ENCODE data around the gene TSPAN32.
"Not testable (repeated sequence)": the region's sequence is repeated elsewhere in the genome, so short reads cannot be mapped to it uniquely, and the experiment has no call there.

TSPAN32 gene

DNA sequence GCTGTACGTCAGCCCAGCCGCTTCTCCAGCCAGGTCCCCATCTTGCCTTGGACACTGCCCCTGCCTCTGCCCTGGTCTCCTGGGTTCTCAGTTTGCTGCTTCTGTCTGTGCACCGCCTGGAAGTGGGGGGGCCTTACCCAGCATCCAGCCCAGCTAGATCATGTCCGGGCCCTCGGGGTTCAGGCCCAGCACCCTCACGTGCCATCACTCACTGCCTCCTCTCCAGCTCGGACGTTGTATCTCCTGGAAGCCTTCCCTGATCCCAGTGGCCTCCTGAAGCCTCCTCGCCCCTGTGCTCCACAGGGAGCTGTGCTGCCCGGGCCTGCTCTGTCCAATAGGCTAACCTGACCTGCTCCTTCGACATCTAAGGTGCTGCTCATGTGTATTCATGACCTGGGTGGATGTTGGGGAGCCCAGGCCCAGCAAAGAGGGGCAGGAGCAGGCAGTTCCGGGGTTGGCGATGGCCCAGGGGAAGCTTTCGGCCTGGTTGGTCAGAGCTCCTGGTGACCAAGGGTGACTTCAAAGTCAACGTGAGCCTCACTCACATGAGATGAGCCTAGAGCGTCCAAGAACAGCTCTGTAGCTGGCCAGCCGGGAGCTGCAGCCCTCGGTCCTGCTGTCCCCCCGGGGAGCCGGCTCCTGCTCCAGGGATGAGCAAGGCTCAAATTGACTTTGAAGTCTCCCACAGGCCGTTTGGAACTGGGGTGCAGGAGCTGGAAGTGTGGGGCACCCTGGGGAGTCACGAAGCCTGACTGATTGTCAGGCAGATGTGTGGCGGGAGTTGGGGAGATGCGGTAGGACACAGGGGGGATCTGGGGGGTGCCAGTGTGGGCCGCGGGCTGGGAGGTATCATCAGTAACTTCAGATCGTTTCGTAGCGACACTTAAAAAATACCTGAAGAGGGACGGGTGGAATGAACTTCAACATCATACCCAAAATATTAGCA lies 26.2 kb upstream of the TSPAN32 start:
- no peaks in the 10 kb centered on the region for H3K36me3 ChIP-seq (ENCODE audit: insufficient read depth, low read length)
- no peaks in the 10 kb centered on the region for H3K4me1 ChIP-seq (ENCODE audit: insufficient read depth, low read length)
- H3K9ac ChIP-seq (ENCODE audit: low read length): no peak overlapping the region
- H3K27ac ChIP-seq (ENCODE audit: low read depth, low read length): no peak overlapping the region
- peaks cover 0 to 22% of the 10 kb centered on the region in 2 donors for H3K27me3 ChIP-seq (ENCODE audit: control insufficient read depth in 1 of 2, insufficient read depth in 2 of 2, low read length in 2 of 2)
- no peaks in the 10 kb centered on the region for H3K9me3 ChIP-seq (ENCODE audit: low read length)
- H3K4me3 ChIP-seq (ENCODE audit: low read depth in 1 of 2, low read length in 2 of 2): no peak overlapping the region

DNA sequence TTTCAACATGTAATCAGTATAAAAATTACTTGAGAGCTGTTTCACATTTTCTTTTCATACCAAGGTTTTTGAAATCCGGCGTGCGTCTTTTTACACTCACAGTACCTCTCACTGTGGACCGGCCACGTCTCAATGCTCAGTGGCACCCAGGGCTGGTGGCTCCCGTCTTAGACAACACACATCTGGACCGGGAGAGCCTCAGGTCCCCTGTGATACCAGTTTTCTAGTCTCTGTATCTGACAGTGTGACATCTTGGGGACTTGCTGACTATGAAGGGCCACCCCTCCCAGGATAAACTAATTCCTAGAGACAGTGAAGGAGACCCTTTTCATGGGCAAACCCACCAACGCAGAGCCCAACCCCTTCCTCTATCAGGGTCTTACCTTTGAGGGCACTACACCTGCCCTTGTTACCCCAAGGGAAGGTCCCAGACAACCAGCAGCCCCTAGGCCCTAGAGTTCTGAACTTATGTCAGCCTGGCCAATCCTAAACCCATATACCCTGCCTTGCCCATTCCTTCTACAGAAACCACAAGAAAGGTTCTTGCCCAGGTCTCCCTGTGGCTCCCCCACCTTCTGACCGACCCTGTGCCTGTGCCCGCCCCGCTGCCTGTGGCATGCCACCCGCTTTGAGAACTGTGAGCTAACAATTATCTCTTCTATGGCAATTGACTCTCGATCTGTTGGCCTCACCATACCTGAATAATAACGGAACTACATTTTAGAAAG lies 25.4 kb upstream of the TSPAN32 start:
- no peaks in the 10 kb centered on the region for H3K4me1 ChIP-seq (ENCODE audit: insufficient read depth, low read length)
- no peak overlapping the region for H3K9ac ChIP-seq (ENCODE audit: low read length)
- no peak overlapping the region for H3K4me3 ChIP-seq (ENCODE audit: low read depth in 1 of 2, low read length in 2 of 2)
- no peaks in the 10 kb centered on the region for H3K9me3 ChIP-seq (ENCODE audit: low read length)
- H3K27me3 ChIP-seq (ENCODE audit: control insufficient read depth in 1 of 2, insufficient read depth in 2 of 2, low read length in 2 of 2): peaks cover 0 to 13% of the 10 kb centered on the region in 2 donors
- no peak overlapping the region for H3K27ac ChIP-seq (ENCODE audit: low read depth, low read length)
- H3K36me3 ChIP-seq (ENCODE audit: insufficient read depth, low read length): no peaks in the 10 kb centered on the region

DNA sequence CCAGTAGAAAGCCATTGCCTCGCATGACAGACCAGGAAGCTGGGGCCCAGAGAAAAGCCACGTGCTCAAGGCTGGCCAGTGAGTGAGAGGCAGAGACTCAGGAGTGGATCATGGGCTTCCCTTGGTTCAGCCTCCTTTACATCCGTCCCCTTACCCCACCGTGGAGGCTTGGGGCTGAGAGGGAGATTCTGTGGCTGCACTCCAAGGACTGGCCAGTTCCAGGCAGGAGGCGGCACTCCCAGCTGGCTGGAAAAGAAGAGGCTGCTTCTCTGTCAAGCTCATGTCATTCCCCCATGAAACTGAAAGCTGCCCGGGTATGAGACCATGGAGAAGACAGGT lies 24.8 kb upstream of the TSPAN32 start:
- Histone ChIP-seq H3K27ac (ENCODE audit: low read depth, low read length) (no peak overlapping the region), H3K27me3 (ENCODE audit: control insufficient read depth in 1 of 2, insufficient read depth in 2 of 2, low read length in 2 of 2) (peaks cover 0 to 8% of the 10 kb centered on the region in 2 donors), H3K9ac (ENCODE audit: low read length) (no peak overlapping the region), H3K4me3 (ENCODE audit: low read depth in 1 of 2, low read length in 2 of 2) (no peak overlapping the region), H3K36me3 (ENCODE audit: insufficient read depth, low read length) (no peaks in the 10 kb centered on the region), H3K4me1 (ENCODE audit: insufficient read depth, low read length) (no peaks in the 10 kb centered on the region), H3K9me3 (ENCODE audit: low read length) (no peaks in the 10 kb centered on the region)

DNA sequence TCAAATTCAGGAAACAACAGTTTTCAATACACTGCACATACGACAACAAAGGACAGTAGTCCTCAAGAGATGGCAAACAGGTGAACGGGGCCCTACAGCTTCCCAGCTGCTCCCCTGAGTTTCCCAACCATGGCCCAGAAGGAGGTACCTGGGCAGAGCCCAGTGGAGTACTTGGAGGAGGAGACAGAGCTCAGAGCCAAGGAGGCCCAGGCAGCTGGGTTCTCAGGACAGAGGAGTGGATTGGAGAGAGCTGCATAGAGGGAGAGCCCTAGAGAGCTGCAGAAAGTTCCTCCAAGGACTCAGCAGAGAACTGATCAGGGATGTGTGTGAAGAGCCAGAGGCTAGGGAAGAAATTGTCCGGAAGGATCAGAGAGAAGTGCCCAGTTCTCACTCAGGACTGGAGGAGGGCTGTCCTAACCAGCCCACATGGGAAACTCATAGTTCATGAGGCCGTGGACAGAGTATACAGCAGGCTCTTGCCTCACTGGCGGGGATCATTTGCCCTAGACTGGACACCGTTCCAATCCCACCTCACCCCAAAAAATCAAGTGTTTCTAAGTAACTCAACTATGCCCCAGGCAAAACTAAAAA lies 23.8 kb upstream of the TSPAN32 start:
- no peaks in the 10 kb centered on the region for H3K36me3 ChIP-seq (ENCODE audit: insufficient read depth, low read length)
- H3K9ac ChIP-seq (ENCODE audit: low read length): no peak overlapping the region
- no peak overlapping the region for H3K4me3 ChIP-seq (ENCODE audit: low read depth in 1 of 2, low read length in 2 of 2)
- peaks cover 0 to 5% of the 10 kb centered on the region in 2 donors for H3K27me3 ChIP-seq (ENCODE audit: control insufficient read depth in 1 of 2, insufficient read depth in 2 of 2, low read length in 2 of 2)
- no peaks in the 10 kb centered on the region for H3K9me3 ChIP-seq (ENCODE audit: low read length)
- no peaks in the 10 kb centered on the region for H3K4me1 ChIP-seq (ENCODE audit: insufficient read depth, low read length)
- no peak overlapping the region for H3K27ac ChIP-seq (ENCODE audit: low read depth, low read length)

DNA sequence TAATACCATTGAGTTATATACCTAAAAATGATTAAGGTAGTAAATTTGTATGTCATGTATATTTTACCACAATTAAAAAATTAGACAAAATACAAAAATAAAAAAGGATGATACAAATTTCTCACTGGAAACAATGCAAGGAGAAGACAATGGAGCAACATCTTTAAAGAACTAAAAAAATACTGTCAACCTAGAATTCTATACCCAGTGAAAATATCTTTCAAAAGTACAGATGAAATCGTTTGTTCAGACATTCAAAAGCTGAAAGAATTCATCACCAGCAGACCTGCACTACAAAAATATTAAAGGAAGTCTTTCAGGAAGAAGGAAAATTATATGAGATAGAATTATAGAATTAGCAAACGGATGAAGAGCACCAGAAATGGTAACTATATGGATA lies 21.6 kb upstream of the TSPAN32 start:
- Histone ChIP-seq H3K4me1 (ENCODE audit: insufficient read depth, low read length) (no peaks in the 10 kb centered on the region), H3K27ac (ENCODE audit: low read depth, low read length) (no peak overlapping the region), H3K4me3 (ENCODE audit: low read depth in 1 of 2, low read length in 2 of 2) (no peak overlapping the region), H3K9ac (ENCODE audit: low read length) (no peak overlapping the region), H3K27me3 (ENCODE audit: control insufficient read depth in 1 of 2, insufficient read depth in 2 of 2, low read length in 2 of 2) (peaks cover 0 to 5% of the 10 kb centered on the region in 2 donors), H3K9me3 (ENCODE audit: low read length) (no peaks in the 10 kb centered on the region), H3K36me3 (ENCODE audit: insufficient read depth, low read length) (no peaks in the 10 kb centered on the region)

DNA sequence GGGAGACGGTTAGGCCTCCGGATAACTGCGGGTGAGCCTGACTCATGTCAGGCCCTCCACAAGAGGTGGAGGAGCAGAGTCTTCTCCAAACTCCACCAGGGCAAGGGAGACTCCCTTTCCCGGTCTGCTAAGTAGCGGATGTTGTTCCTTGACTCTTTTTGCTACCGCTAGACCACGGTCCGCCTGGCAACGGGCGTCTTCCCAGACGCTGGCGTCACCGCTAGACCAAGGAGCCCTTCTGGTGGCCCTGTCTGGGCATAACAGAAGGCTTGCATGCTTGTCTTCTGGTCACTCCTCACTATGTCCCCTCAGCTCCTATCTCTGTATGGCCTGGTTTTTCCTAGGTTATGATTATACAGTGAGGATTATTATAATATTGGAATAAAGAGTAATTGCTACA lies 15.5 kb upstream of the TSPAN32 start:
- H3K27me3 ChIP-seq (ENCODE audit: control insufficient read depth in 1 of 2, insufficient read depth in 2 of 2, low read length in 2 of 2); H3K27ac ChIP-seq (ENCODE audit: low read depth, low read length); H3K9ac ChIP-seq (ENCODE audit: low read length); H3K36me3 ChIP-seq (ENCODE audit: insufficient read depth, low read length); H3K4me1 ChIP-seq (ENCODE audit: insufficient read depth, low read length); H3K4me3 ChIP-seq (ENCODE audit: low read depth in 1 of 2, low read length in 2 of 2); H3K9me3 ChIP-seq (ENCODE audit: low read length): not testable (repeated sequence)

DNA sequence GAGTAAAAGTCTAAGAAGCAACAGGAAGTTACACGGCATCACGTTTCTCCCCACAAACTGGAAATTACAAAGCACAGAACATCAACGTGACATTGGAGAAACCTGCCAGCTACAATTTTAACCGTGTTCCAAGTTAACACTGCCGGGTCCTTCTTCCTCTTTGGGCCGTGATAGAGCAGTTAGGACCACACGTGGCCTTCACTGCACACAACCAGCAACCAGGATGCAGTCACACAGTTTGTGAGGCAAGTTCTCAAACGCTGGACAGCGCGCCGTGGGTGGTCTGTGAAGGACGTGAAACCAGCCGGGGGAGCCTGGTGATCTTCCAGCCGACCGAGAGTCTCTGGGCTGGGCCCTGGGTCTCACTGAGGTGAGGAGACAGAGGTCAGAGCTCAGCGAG lies 14.7 kb upstream of the TSPAN32 start:
- no peak overlapping the region for H3K9ac ChIP-seq (ENCODE audit: low read length)
- no peak overlapping the region for H3K27ac ChIP-seq (ENCODE audit: low read depth, low read length)

DNA sequence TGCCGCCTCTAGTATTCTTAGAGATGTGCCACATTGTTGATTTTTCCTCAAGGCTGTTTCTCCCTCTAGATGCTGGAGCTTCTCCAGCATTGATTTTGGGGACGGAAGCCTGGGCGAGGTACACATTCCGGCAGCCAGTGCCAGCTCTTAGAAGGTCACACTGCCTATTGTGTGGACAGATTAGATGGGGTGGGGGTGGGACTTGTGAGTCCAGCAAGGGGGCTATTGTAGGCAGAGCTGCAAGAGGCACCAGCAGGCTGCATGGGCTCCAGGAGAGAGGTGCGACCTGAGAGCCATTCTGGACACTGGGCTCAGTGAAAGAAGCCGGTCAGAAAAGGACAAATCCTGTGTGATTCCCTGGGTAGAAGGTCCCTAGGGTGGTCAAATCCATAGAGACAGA lies 12.5 kb upstream of the TSPAN32 start:
- no peaks in the 10 kb centered on the region for H3K9me3 ChIP-seq (ENCODE audit: low read length)
- peaks cover 0 to 9% of the 10 kb centered on the region in 2 donors for H3K27me3 ChIP-seq (ENCODE audit: control insufficient read depth in 1 of 2, insufficient read depth in 2 of 2, low read length in 2 of 2)
- H3K36me3 ChIP-seq (ENCODE audit: insufficient read depth, low read length): no peaks in the 10 kb centered on the region
- no peak overlapping the region for H3K27ac ChIP-seq (ENCODE audit: low read depth, low read length)
- H3K9ac ChIP-seq (ENCODE audit: low read length): no peak overlapping the region
- peaks cover 7% of the 10 kb centered on the region for H3K4me1 ChIP-seq (ENCODE audit: insufficient read depth, low read length)
- no peak overlapping the region for H3K4me3 ChIP-seq (ENCODE audit: low read depth in 1 of 2, low read length in 2 of 2)

More for the DNA sequence above, 14.7 kb upstream of the TSPAN32 start:
- Histone ChIP-seq H3K4me1 (ENCODE audit: insufficient read depth, low read length) (peaks cover 7% of the 10 kb centered on the region), H3K36me3 (ENCODE audit: insufficient read depth, low read length) (no peaks in the 10 kb centered on the region), H3K27me3 (ENCODE audit: control insufficient read depth in 1 of 2, insufficient read depth in 2 of 2, low read length in 2 of 2) (peaks cover 0 to 9% of the 10 kb centered on the region in 2 donors), H3K4me3 (ENCODE audit: low read depth in 1 of 2, low read length in 2 of 2) (no peak overlapping the region), H3K9me3 (ENCODE audit: low read length) (no peaks in the 10 kb centered on the region)

DNA sequence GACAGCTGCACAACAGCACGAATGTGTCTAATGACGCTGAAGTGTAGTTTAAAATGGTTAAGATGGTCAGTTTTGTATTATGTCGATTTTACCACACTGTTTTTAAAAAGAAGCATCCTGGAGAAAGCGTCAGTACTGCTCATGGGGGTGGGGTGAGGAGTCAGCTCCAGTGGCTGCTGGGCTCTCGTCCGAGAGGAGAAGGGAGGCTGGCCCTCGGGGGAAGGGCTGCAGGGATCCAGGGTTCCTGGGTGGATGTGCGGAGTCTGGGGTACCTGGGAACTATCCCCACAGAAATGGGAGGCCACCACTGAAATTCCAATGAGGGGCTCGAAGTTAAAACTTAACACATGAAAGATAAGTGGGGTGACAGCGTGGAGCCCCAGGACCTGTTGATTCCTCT lies 12.0 kb upstream of the TSPAN32 start:
- no peak overlapping the region for H3K4me3 ChIP-seq (ENCODE audit: low read depth in 1 of 2, low read length in 2 of 2)
- no peaks in the 10 kb centered on the region for H3K36me3 ChIP-seq (ENCODE audit: insufficient read depth, low read length)
- H3K27me3 ChIP-seq (ENCODE audit: control insufficient read depth in 1 of 2, insufficient read depth in 2 of 2, low read length in 2 of 2): peaks cover 0 to 9% of the 10 kb centered on the region in 2 donors
- H3K9me3 ChIP-seq (ENCODE audit: low read length): no peaks in the 10 kb centered on the region
- no peak overlapping the region for H3K27ac ChIP-seq (ENCODE audit: low read depth, low read length)
- peaks cover 7% of the 10 kb centered on the region for H3K4me1 ChIP-seq (ENCODE audit: insufficient read depth, low read length)
- no peak overlapping the region for H3K9ac ChIP-seq (ENCODE audit: low read length)

DNA sequence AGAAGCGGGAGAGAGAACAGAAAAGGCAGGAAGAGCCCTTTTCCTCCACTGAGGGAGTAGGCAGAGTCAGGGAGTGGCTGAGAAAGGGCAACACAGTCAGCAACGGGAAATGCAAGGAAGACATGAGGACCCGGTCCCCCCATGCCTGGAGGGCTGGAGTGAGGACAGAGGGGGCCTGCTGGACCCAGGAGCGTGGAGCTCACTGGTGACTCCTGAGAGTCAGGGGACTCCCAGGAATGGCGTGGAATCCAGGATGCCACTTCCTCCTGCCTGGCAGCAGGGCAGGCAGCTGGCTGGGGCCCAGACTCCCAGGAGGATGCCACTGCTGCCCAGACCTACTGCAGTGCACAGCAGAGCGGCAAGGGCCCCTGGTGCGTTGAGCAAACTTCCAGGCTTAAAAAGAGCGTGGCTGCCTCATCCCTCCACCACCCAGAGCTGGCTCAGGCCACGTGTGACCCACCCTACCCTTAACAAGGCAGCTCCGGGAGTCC lies 11.4 kb upstream of the TSPAN32 start:
- Histone ChIP-seq H3K4me1 (ENCODE audit: insufficient read depth, low read length) (peaks cover 7% of the 10 kb centered on the region), H3K4me3 (ENCODE audit: low read depth in 1 of 2, low read length in 2 of 2) (no peak overlapping the region), H3K9ac (ENCODE audit: low read length) (no peak overlapping the region), H3K27ac (ENCODE audit: low read depth, low read length) (no peak overlapping the region), H3K9me3 (ENCODE audit: low read length) (no peaks in the 10 kb centered on the region), H3K27me3 (ENCODE audit: control insufficient read depth in 1 of 2, insufficient read depth in 2 of 2, low read length in 2 of 2) (peaks cover 0 to 9% of the 10 kb centered on the region in 2 donors), H3K36me3 (ENCODE audit: insufficient read depth, low read length) (no peaks in the 10 kb centered on the region)

DNA sequence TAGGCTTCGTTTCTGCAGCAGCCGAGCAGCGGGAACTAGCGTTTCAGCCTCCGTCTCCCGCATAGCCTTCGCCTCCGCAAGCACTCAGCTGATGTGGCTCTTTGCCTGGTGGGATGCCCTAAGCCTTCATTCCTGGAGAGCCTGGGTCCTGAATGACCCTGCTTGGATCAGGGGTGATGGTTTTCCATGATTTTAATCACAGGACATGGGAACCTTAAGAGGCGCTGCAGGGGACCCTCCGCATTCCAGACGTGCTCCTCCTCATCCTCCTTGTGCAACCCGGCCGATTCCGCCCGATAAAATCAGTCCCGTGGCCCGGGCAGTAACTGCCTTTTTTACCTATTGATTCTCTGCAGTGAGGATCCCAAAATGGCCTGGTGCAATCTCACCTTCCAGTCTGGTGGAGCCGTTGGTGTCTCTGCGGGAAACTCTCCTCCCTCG lies 8.3 kb upstream of the TSPAN32 start:
- no peak overlapping the region for H3K9ac ChIP-seq (ENCODE audit: low read length)
- H3K27ac ChIP-seq (ENCODE audit: low read depth, low read length): no peak overlapping the region
- H3K36me3 ChIP-seq (ENCODE audit: insufficient read depth, low read length): no peaks in the 10 kb centered on the region
- H3K27me3 ChIP-seq (ENCODE audit: control insufficient read depth in 1 of 2, insufficient read depth in 2 of 2, low read length in 2 of 2): peaks cover 0 to 3% of the 10 kb centered on the region in 2 donors
- H3K4me3 ChIP-seq (ENCODE audit: low read depth in 1 of 2, low read length in 2 of 2): no peak overlapping the region
- no peaks in the 10 kb centered on the region for H3K4me1 ChIP-seq (ENCODE audit: insufficient read depth, low read length)
- no peaks in the 10 kb centered on the region for H3K9me3 ChIP-seq (ENCODE audit: low read length)
